WTC11 (cell line): Measurements from ENCODE around the gene LYRM2.

ENCODE experiments used
- ATF2 ChIP-seq: sonication (generic); formaldehyde crosslinking; IDR thresholded peaks from 2 replicates; pipeline ENCODE4 v1.8.1; 2022; ENCODE audit warnings: low read depth, missing genetic modification reagents, borderline replicate concordance
- CREB1 ChIP-seq: sonication (generic); formaldehyde crosslinking; IDR thresholded peaks from 2 replicates; pipeline ENCODE4 v1.8.0; 2023; ENCODE audit warnings: mild to moderate bottlenecking, missing genetic modification reagents
- CTCF ChIP-seq: fragments of 200-600 bp; IDR thresholded peaks from 2 replicates; pipeline ENCODE4 v1.8.0; 2022; ENCODE audit warnings: antibody characterized with exemption
- ETV6 ChIP-seq: sonication (generic); formaldehyde crosslinking; IDR thresholded peaks from 2 replicates; pipeline ENCODE4 v1.8.1; 2022; ENCODE audit warnings: mild to moderate bottlenecking, missing genetic modification reagents
- GTF2I ChIP-seq: fragments of 250-450 bp; sonication (Bioruptor Pico); conservative IDR thresholded peaks from 2 replicates; pipeline ENCODE4 v1.4.0; 2021; ENCODE audit warnings: mild to moderate bottlenecking
- HMGXB4 ChIP-seq: sonication (generic); formaldehyde crosslinking; IDR thresholded peaks from 2 replicates; pipeline ENCODE4 v1.8.1; 2023; ENCODE audit warnings: mild to moderate bottlenecking, moderate library complexity, missing genetic modification reagents
- MAX ChIP-seq: sonication (generic); formaldehyde crosslinking; IDR thresholded peaks from 2 replicates; pipeline ENCODE4 v1.8.0; 2022; ENCODE audit warnings: mild to moderate bottlenecking, missing genetic modification reagents
- NR1H2 ChIP-seq: sonication (generic); formaldehyde crosslinking; IDR thresholded peaks from 2 replicates; pipeline ENCODE4 v1.9.0; 2021; ENCODE audit warnings: mild to moderate bottlenecking, moderate library complexity, missing genetic modification reagents
- NR3C1 ChIP-seq: sonication (generic); formaldehyde crosslinking; conservative IDR thresholded peaks from 2 replicates; pipeline ENCODE4 v1.8.1; 2023; ENCODE audit warnings: low read depth, mild to moderate bottlenecking, missing genetic modification reagents
- USF2 ChIP-seq: sonication (generic); formaldehyde crosslinking; IDR thresholded peaks from 2 replicates; pipeline ENCODE4 v1.8.1; 2023; ENCODE audit warnings: mild to moderate bottlenecking, missing genetic modification reagents, moderate library complexity
- ZBTB43 ChIP-seq: sonication (generic); formaldehyde crosslinking; IDR thresholded peaks from 2 replicates; pipeline ENCODE4 v1.8.1; 2023; ENCODE audit warnings: mild to moderate bottlenecking, missing genetic modification reagents
- ZSCAN18 ChIP-seq: fragments of 250-450 bp; sonication (Bioruptor Pico); IDR thresholded peaks from 2 replicates; pipeline ENCODE4 v2.1.2; 2022; ENCODE audit warnings: mild to moderate bottlenecking, moderate library complexity

GRCh38 chr6:89589297-89590025 lies 49.1 kb downstream of the LYRM2 start:
- TF ChIP-seq CTCF (no peak), MAX (CRISPR knock-in tag) (no peak), ETV6 (no peak), NR1H2 (CRISPR knock-in tag) (no peak), CREB1 (no peak), NR3C1 (no peak), ZBTB43 (CRISPR knock-in tag) (no peak), ZSCAN18 (CRISPR knock-in tag) (no peak), USF2 (CRISPR knock-in tag) (no peak), GTF2I (no peak), ATF2 (no peak), HMGXB4 (CRISPR knock-in tag) (no peak)
